GM18861 (cell line): ENCODE measurements around the gene GTF2H4.
"Not testable (repeated sequence)": the region's sequence is repeated elsewhere in the genome, so short reads cannot be mapped to it uniquely, and the experiment has no call there.

Experiments
- ATAC-seq: cut with Tn5 transposase; IDR thresholded peaks from one replicate; pipeline ENCODE4 v1.9.1; 2021; ENCODE audit not compliant: unreplicated experiment

Gene GTF2H4

GRCh38 chr6:30917487-30917886 is 9.5 kb downstream of the GTF2H4 start:
- no peak for ATAC-seq

GRCh38 chr6:30918670-30919069 is 10.7 kb downstream of the GTF2H4 start:
- ATAC-seq: no peak

- no peak for ATAC-seq
Measured at GRCh38 chr6:30922447-30922852, 14.4 kb downstream of the GTF2H4 start.

GRCh38 chr6:30924040-30924627 is 16.1 kb downstream of the GTF2H4 start:
- not testable (repeated sequence) for ATAC-seq

- ATAC-seq: no peak
Measured at GRCh38 chr6:30926644-30927043, 18.6 kb downstream of the GTF2H4 start.

GRCh38 chr6:30927080-30927479 is 19.1 kb downstream of the GTF2H4 start:
- ATAC-seq: not testable (repeated sequence)

- no peak for ATAC-seq
Measured at GRCh38 chr6:30928677-30929076, 20.7 kb downstream of the GTF2H4 start.

- no peak for ATAC-seq
Measured at GRCh38 chr6:30930506-30930905, 22.5 kb downstream of the GTF2H4 start.

- ATAC-seq: no peak
Measured at GRCh38 chr6:30931272-30931671, 23.3 kb downstream of the GTF2H4 start.

GRCh38 chr6:30931969-30932645 is 24.1 kb downstream of the GTF2H4 start, which contains the start of gene SFTA2:
TSS of gene SFTA2 (minus strand) at chr6:30932170. CDS start at chr6:30932096, 74 bp downstream.
- ATAC-seq: no peak

GRCh38 chr6:30932665-30933365 is 24.8 kb downstream of the GTF2H4 start:
- no peak for ATAC-seq

- no peak for ATAC-seq
Measured at GRCh38 chr6:30935018-30935417, 27.0 kb downstream of the GTF2H4 start.

GRCh38 chr6:30937265-30937664 is 29.3 kb downstream of the GTF2H4 start:
- no peak for ATAC-seq

- no peak for ATAC-seq
Measured at GRCh38 chr6:30938730-30939129, 30.7 kb downstream of the GTF2H4 start.

GRCh38 chr6:30939473-30939872 is 31.5 kb downstream of the GTF2H4 start:
- no peak for ATAC-seq

GRCh38 chr6:30940361-30940986 is 32.5 kb downstream of the GTF2H4 start, which contains the start of gene MUCL3:
TSS of gene MUCL3 (plus strand) at chr6:30940973. CDS start at chr6:30941000, 27 bp downstream.
- ATAC-seq: no peak

GRCh38 chr6:30942338-30943060 is 34.5 kb downstream of the GTF2H4 start:
- ATAC-seq: no peak

- ATAC-seq: no peak
Measured at GRCh38 chr6:30944051-30944450, 36.0 kb downstream of the GTF2H4 start.

- ATAC-seq: no peak
Measured at GRCh38 chr6:30945281-30945680, 37.3 kb downstream of the GTF2H4 start.

- no peak for ATAC-seq
Measured at GRCh38 chr6:30947231-30947630, 39.2 kb downstream of the GTF2H4 start.

- no peak for ATAC-seq
Measured at GRCh38 chr6:30948811-30949210, 40.8 kb downstream of the GTF2H4 start.
